Prostate gland (tissue), 2 donors: ENCODE results near the gene UTP20. TPM values are rescaled to one million over a fixed set of nuclear protein-coding genes. Genes with fewer than 3 reads are reported as not detected.
"Not testable (repeated sequence)": the region's sequence is repeated elsewhere in the genome, so short reads cannot be mapped to it uniquely, and the experiment has no call there.

Experiments
- DNase-seq: peaks from one replicate; pipeline ENCODE4 v3.0.0-alpha.2; 2019; ENCODE audit warnings: low spot score
- H3K27ac ChIP-seq, 2 donors: fragments of 200-600 bp; sonication (generic); 2 replicates each; pipeline ENCODE4 v1.5.1; 2017 to 2019
- H3K27me3 ChIP-seq: fragments of 200-600 bp; sonication (generic); replicated peaks from 2 replicates; pipeline ENCODE4 v1.5.1; 2019; ENCODE audit not compliant: insufficient read depth
- H3K36me3 ChIP-seq, 2 donors: fragments of 200-600 bp; sonication (generic); 1 replicate in 1 of 2; 2 replicates in 1 of 2; pipeline versions ENCODE4 v1.5.1 to v1.8.1; 2017 to 2019
- H3K4me1 ChIP-seq: fragments of 200-600 bp; sonication (generic); replicated peaks from 2 replicates; pipeline ENCODE4 v1.5.1; 2019
- H3K4me3 ChIP-seq, 2 donors: fragments of 200-600 bp; sonication (generic); 2 replicates each; pipeline ENCODE4 v1.5.1; 2017 to 2019
- H3K9me3 ChIP-seq: fragments of 200-600 bp; sonication (generic); 2 replicates; pipeline ENCODE4 v1.5.1; 2017
- CTCF ChIP-seq, 4 experiments: fragments of 200-600 bp in 2 of 4; fragments of 450-650 bp in 2 of 4; sonication (generic) in 2 of 4; IDR thresholded peaks; 1 replicate in 3 of 4; 2 replicates in 1 of 4; pipeline ENCODE4 v1.5.1; 2016 to 2019; ENCODE audit warnings: antibody characterized with exemption in 4 of 4, mild to moderate bottlenecking in 2 of 4, moderate library complexity in 2 of 4
- POLR2A ChIP-seq: fragments of 450-650 bp; IDR thresholded peaks from one replicate; pipeline ENCODE4 v1.6.1; 2016; ENCODE audit warnings: antibody characterized with exemption, mild to moderate bottlenecking
- POLR2AphosphoS5 ChIP-seq: sonication (generic); formaldehyde crosslinking; IDR thresholded peaks from one replicate; pipeline ENCODE4 v1.6.1; 2017; ENCODE audit warnings: antibody characterized with exemption
- WGBS: methylation state at CpG from one replicate; pipeline ENCODE4 v1.1.5; 2018; 5-methylcytosine and 5-hydroxymethylcytosine counted together
- intact Hi-C: fragments of 100-400 bp; cut with DNase I; formaldehyde crosslinking; loops from one replicate; pipeline ENCODE4 v1.14.2; 2022
- total RNA-seq, 2 donors: library from RNA; depleted of rRNA; stranded (reverse); fragments of >200 nt; gene quantifications; one replicate each; pipeline ENCODE4 v1.1.0, GENCODE V29; 2016

UTP20 gene
- total RNA-seq, 2 donors from 2014 or later: 13.6 to 26.6 TPM

- no peaks in the 10 kb centered on the region for H3K36me3 ChIP-seq
- H3K27ac ChIP-seq: peak within 1 kb of the TSS; percentile 83 to 94
- H3K4me1 ChIP-seq: peaks cover 9% of the 10 kb centered on the region
- WGBS: under 1% methylated on average over 71 of the region's 71 CpGs
- peak; percentile 77 for DNase-seq
- no peaks in the 10 kb centered on the region for H3K27me3 ChIP-seq
- H3K9me3 ChIP-seq: no peaks in the 10 kb centered on the region
- H3K4me3 ChIP-seq: peak within 1 kb of the TSS; percentile 62 to 77
- peak; percentile 61 for TF ChIP-seq POLR2AphosphoS5
- peak in 1 of 4 experiments; percentile 15 for TF ChIP-seq CTCF (IDR thresholded peaks at IDR 0.05)
- TF ChIP-seq POLR2A: peak; percentile 21
- intact Hi-C loops: loop anchor here (5.0 to 10.0 kb wide), 4 partner anchors 157 to 425 kb away; partner anchors contain the start of genes CHPT1 and GNPTAB
Measured at GRCh38 chr12:101407436-101408345, 127.8 kb downstream of the UTP20 start, which contains the start of gene ARL1. TSS of gene ARL1 (minus strand) at chr12:101407772. CDS start at chr12:101407645, 127 bp downstream.

GRCh38 chr12:101410169-101410568 lies 130.3 kb downstream of the UTP20 start:
- H3K4me3 ChIP-seq, H3K4me1 ChIP-seq, H3K27me3 ChIP-seq, H3K27ac ChIP-seq, DNase-seq, H3K9me3 ChIP-seq, intact Hi-C loops, H3K36me3 ChIP-seq: not testable (repeated sequence)
- WGBS: 83% methylated on average over 8 of the region's 8 CpGs

GRCh38 chr12:101414533-101415119 lies 134.7 kb downstream of the UTP20 start:
- no peaks in the 10 kb centered on the region for H3K9me3 ChIP-seq
- H3K27ac ChIP-seq: no peak overlapping the region
- H3K36me3 ChIP-seq: no peaks in the 10 kb centered on the region
- no peaks in the 10 kb centered on the region for H3K4me1 ChIP-seq
- intact Hi-C loops: loop anchor here (5.0 kb wide), 1 partner anchor 428 kb away; no protein-coding TSS in a partner anchor
- peak; percentile 46 for DNase-seq
- H3K27me3 ChIP-seq: no peaks in the 10 kb centered on the region
- WGBS: 0% methylated on average over 2 of the region's 2 CpGs
- no peak overlapping the region for H3K4me3 ChIP-seq
- TF ChIP-seq POLR2AphosphoS5 (no peak), CTCF (IDR thresholded peaks at IDR 0.05) (peak; percentile 31 to 76 (median 66))

GRCh38 chr12:101415228-101415627 lies 135.3 kb downstream of the UTP20 start:
- TF ChIP-seq POLR2A (no peak), CTCF (IDR thresholded peaks at IDR 0.05) (no peak), POLR2AphosphoS5 (no peak)
- intact Hi-C loops: loop anchor here (5.0 kb wide), 1 partner anchor 427 kb away; no protein-coding TSS in a partner anchor
- Histone ChIP-seq H3K27ac (no peak overlapping the region), H3K4me1 (no peaks in the 10 kb centered on the region), H3K4me3 (no peak overlapping the region), H3K36me3 (no peaks in the 10 kb centered on the region), H3K9me3 (no peaks in the 10 kb centered on the region), H3K27me3 (no peaks in the 10 kb centered on the region)
- 92% methylated on average over 1 of the region's 1 CpG for WGBS
- DNase-seq: no peak

- DNase-seq, H3K4me3 ChIP-seq, H3K27me3 ChIP-seq, intact Hi-C loops, H3K4me1 ChIP-seq, H3K27ac ChIP-seq, H3K36me3 ChIP-seq, H3K9me3 ChIP-seq: not testable (repeated sequence)
- WGBS: 95% methylated on average over 4 of the region's 4 CpGs
Measured at GRCh38 chr12:101422066-101422465, 142.2 kb downstream of the UTP20 start.
